ENCODE results near the gene TRIM66. TPM values are rescaled to one million over a fixed set of nuclear protein-coding genes. Genes with fewer than 3 reads are reported as not detected.

TRIM66 gene
- total and polyA plus RNA-seq, 2 of the 8 experiments (the other 6 are each of a cell fraction or from before 2014, with no cell fraction given), result 3.1 to 3.5 TPM

- 85% methylated on average over 3 of the region's 3 CpGs; no CpG with 5 or more reads in 1 of the 2 experiments for WGBS, 2 experiments (ENCODE audit: extremely low coverage in 1 of 2, insufficient coverage in 1 of 2, insufficient read length in 1 of 2, insufficient replicate concordance in 2 of 2, low coverage in 1 of 2, low lambda C conversion rate in 2 of 2, missing lambda C conversion rate in 1 of 2)
- no peaks in the 10 kb centered on the region for H3K23me2 ChIP-seq (ENCODE audit: low read depth, low read length)
- peaks cover 0 to 17% (median 11%) of the 10 kb centered on the region in 4 experiments; a peak in 4 of 7 replicates for H3K4me1 ChIP-seq (replicated peaks in 1 of 4; ENCODE audit: control insufficient read depth in 3 of 4, insufficient read depth in 4 of 4, low read length in 3 of 4)
- no peak overlapping the region for H3K18ac ChIP-seq (ENCODE audit: extremely low read depth, low read length)
- no peak overlapping the region for H3K4me2 ChIP-seq (ENCODE audit: insufficient read depth in 1 of 2, low read depth in 2 of 2, low read length in 2 of 2)
- H3K4ac ChIP-seq (replicated peaks; ENCODE audit: insufficient read length, low read depth, low read length), result no peak overlapping the region
- FAIRE-seq (no peak), DNase-seq (ENCODE audit: low read depth in 1 of 2, low spot score in 2 of 2) (no peak)
- no peak overlapping the region for H4K91ac ChIP-seq (replicated peaks; ENCODE audit: insufficient read length, low read length)
- H2BK120ac ChIP-seq (replicated peaks; ENCODE audit: low read depth, low read length), result no peak overlapping the region
- H2BK15ac ChIP-seq (ENCODE audit: low read length), result no peak overlapping the region
- no peak overlapping the region for H2BK5ac ChIP-seq (ENCODE audit: low read depth, low read length)
- no peak overlapping the region for H2BK12ac ChIP-seq (ENCODE audit: low read depth, low read length)
- H3K4me3 ChIP-seq (ENCODE audit: extremely low read depth in 1 of 4, insufficient read depth in 2 of 4, low read depth in 3 of 4, low read length in 4 of 4), result no peak overlapping the region
- H4K5ac ChIP-seq (ENCODE audit: insufficient read length, low read depth, low read length), result no peak overlapping the region
- H3K27me3 ChIP-seq (replicated peaks in 1 of 4; ENCODE audit: control insufficient read depth in 3 of 4, extremely low read depth in 1 of 4, insufficient read depth in 3 of 4, low read length in 3 of 4), result no peaks in the 10 kb centered on the region
- H4K20me1 ChIP-seq (replicated peaks in 1 of 2; ENCODE audit: control insufficient read depth in 1 of 2, insufficient read depth in 2 of 2, low read length in 2 of 2), result no peaks in the 10 kb centered on the region
- H3K9me3 ChIP-seq (ENCODE audit: insufficient read depth in 2 of 2, low read depth in 1 of 2, low read length in 1 of 2), result no peaks in the 10 kb centered on the region
- no peak overlapping the region for H3K14ac ChIP-seq (ENCODE audit: insufficient read length)
- peaks cover 0 to 6% (median 2%) of the 10 kb centered on the region in 4 experiments; a peak in 4 of 8 replicates for H3K36me3 ChIP-seq (ENCODE audit: control insufficient read depth in 2 of 4, insufficient read depth in 4 of 4, low read length in 3 of 4)
- H4K8ac ChIP-seq (ENCODE audit: extremely low read depth, insufficient read depth, low read length), result no peak overlapping the region
- H2BK20ac ChIP-seq (ENCODE audit: low read length), result no peak overlapping the region
- H3K56ac ChIP-seq (replicated peaks; ENCODE audit: insufficient read length, low read depth, low read length), result no peak overlapping the region
- H2AFZ ChIP-seq (ENCODE audit: low read length), result no peak overlapping the region
- no peak overlapping the region for H3K9ac ChIP-seq (replicated peaks in 1 of 4; ENCODE audit: extremely low read depth in 1 of 4, low read depth in 3 of 4, low read length in 3 of 4)
- ChIA-PET CTCF (ENCODE audit: partially characterized antibody) (interaction anchor here (0.9 to 2.5 kb wide), 8 partner anchors 10 to 500 kb away, joined by 3 to 9 read pairs (median 4); no protein-coding TSS in a partner anchor), POLR2A (ENCODE audit: partially characterized antibody) (interaction anchor here (0.6 to 4.2 kb wide), 11 partner anchors 9 to 45 kb away, joined by 3 to 24 read pairs (median 4); partner anchors contain the start of genes RPL27A and TRIM66)
- no peaks in the 10 kb centered on the region for H3K79me2 ChIP-seq (ENCODE audit: control insufficient read depth in 1 of 2, insufficient read depth in 2 of 2, low read length in 2 of 2)
- H3K27ac ChIP-seq (ENCODE audit: low read depth, low read length), result no peak overlapping the region
- peaks cover 3% of the 10 kb centered on the region; the same call in 1 of the 2 replicates for H3K79me1 ChIP-seq (ENCODE audit: low read depth, low read length)
- no peak overlapping the region for H2AK5ac ChIP-seq (ENCODE audit: low read depth, low read length)
- no peak overlapping the region for H3K23ac ChIP-seq (ENCODE audit: insufficient read length)
- TF ChIP-seq E2F6 (IDR thresholded peaks at IDR 0.05) (no peak), POLR2A (IDR thresholded peaks at IDR 0.05; ENCODE audit: control extremely low read depth in 1 of 2, low read depth in 2 of 2, low read length in 2 of 2) (no peak)
Measured at GRCh38 chr11:8719721-8720120, 37.3 kb upstream of the TRIM66 start.
